Testis (tissue), 2 donors: ENCODE measurements around the gene HIGD1C.

Experiments
- POLR2A ChIP-seq: fragments of 450-650 bp; IDR thresholded peaks from one replicate; pipeline ENCODE4 v1.6.1; 2017; ENCODE audit warnings: antibody characterized with exemption, mild to moderate bottlenecking, moderate library complexity
- TF ChIP-seq, protein P1 (sequence below), 3 experiments: fragments of 450-650 bp in 2 of 3; fragments of 200-600 bp in 1 of 3; sonication (generic) in 1 of 3; IDR thresholded peaks; one replicate each; pipeline ENCODE4 v1.5.1; 2016 to 2019; ENCODE audit warnings: antibody characterized with exemption in 3 of 3, mild to moderate bottlenecking in 2 of 3, moderate library complexity in 1 of 3

DNA sequence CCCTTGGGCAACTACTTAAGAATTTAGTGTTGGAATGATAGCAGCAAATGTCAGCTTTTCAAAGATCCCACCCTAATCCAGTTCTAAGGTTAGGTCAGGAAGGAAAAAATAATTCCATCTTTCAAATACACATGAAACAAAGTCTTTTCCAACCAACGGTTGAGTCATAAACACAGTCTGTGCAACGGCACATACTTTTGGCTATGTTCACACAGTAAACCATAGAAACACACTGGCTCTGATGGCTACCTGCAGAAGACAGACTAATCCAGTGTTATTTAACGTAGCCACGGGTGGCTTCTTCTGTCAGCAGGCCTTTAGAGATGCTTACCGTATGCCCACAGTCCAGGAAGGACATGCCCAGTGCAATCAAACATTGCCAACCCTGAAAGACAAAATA is 35.7 kb downstream of the HIGD1C start:
- TF ChIP-seq, protein P1, sequence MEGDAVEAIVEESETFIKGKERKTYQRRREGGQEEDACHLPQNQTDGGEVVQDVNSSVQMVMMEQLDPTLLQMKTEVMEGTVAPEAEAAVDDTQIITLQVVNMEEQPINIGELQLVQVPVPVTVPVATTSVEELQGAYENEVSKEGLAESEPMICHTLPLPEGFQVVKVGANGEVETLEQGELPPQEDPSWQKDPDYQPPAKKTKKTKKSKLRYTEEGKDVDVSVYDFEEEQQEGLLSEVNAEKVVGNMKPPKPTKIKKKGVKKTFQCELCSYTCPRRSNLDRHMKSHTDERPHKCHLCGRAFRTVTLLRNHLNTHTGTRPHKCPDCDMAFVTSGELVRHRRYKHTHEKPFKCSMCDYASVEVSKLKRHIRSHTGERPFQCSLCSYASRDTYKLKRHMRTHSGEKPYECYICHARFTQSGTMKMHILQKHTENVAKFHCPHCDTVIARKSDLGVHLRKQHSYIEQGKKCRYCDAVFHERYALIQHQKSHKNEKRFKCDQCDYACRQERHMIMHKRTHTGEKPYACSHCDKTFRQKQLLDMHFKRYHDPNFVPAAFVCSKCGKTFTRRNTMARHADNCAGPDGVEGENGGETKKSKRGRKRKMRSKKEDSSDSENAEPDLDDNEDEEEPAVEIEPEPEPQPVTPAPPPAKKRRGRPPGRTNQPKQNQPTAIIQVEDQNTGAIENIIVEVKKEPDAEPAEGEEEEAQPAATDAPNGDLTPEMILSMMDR (IDR thresholded peaks at IDR 0.05), result no peak
- no peak for TF ChIP-seq POLR2A
